Measurements from ENCODE around the gene AGBL4.

DNA sequence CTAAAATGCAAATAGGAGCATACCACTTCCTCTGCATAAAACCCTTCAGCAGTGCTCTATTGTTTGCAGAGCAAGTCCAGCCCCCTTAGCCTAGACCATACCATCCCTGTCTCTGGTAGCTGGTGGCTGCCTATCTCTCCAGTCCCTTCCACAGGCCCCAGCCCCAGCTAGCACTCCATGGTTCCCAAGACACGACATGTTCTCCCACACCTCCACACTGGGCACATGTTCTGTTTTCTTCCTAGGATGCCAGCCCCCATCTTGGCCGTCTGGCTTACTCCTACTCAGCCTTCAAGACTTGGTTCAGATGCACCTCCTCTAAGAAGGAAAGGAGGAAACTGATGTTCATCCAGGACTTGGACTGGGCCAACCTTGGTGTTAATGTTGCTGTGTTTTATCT lies 1355.4 kb downstream of the AGBL4 start:
- TF ChIP-seq ZNF23 (tag by site-specific recombination; IDR thresholded peaks at IDR 0.05; ENCODE audit: borderline replicate concordance) (no peak), ZNF350 (tag by site-specific recombination; IDR thresholded peaks at IDR 0.05) (no peak), ZSCAN23 (tag by site-specific recombination; IDR thresholded peaks at IDR 0.05) (no peak), REST (tag by site-specific recombination; IDR thresholded peaks at IDR 0.05) (no peak), ZNF239 (tag by site-specific recombination; IDR thresholded peaks at IDR 0.05) (no peak), ZSCAN30 (tag by site-specific recombination; IDR thresholded peaks at IDR 0.05) (no peak), ZNF776 (tag by site-specific recombination; IDR thresholded peaks at IDR 0.05; ENCODE audit: borderline replicate concordance) (no peak), REPIN1 (tag by site-specific recombination; IDR thresholded peaks at IDR 0.05; ENCODE audit: low read depth) (no peak), PBX3 (CRISPR knock-in tag; IDR thresholded peaks at IDR 0.05) (no peak), SALL2 (tag by site-specific recombination; IDR thresholded peaks at IDR 0.05; ENCODE audit: borderline replicate concordance) (no peak), ZNF501 (tag by site-specific recombination; IDR thresholded peaks at IDR 0.05) (no peak), ZNF792 (tag by site-specific recombination; IDR thresholded peaks at IDR 0.05) (no peak)
- TF ChIP-seq, protein P1, sequence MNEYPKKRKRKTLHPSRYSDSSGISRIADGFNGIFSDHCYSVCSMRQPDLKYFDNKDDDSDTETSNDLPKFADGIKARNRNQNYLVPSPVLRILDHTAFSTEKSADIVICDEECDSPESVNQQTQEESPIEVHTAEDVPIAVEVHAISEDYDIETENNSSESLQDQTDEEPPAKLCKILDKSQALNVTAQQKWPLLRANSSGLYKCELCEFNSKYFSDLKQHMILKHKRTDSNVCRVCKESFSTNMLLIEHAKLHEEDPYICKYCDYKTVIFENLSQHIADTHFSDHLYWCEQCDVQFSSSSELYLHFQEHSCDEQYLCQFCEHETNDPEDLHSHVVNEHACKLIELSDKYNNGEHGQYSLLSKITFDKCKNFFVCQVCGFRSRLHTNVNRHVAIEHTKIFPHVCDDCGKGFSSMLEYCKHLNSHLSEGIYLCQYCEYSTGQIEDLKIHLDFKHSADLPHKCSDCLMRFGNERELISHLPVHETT (tag by site-specific recombination; IDR thresholded peaks at IDR 0.05): no peak
- TF ChIP-seq, protein P2, sequence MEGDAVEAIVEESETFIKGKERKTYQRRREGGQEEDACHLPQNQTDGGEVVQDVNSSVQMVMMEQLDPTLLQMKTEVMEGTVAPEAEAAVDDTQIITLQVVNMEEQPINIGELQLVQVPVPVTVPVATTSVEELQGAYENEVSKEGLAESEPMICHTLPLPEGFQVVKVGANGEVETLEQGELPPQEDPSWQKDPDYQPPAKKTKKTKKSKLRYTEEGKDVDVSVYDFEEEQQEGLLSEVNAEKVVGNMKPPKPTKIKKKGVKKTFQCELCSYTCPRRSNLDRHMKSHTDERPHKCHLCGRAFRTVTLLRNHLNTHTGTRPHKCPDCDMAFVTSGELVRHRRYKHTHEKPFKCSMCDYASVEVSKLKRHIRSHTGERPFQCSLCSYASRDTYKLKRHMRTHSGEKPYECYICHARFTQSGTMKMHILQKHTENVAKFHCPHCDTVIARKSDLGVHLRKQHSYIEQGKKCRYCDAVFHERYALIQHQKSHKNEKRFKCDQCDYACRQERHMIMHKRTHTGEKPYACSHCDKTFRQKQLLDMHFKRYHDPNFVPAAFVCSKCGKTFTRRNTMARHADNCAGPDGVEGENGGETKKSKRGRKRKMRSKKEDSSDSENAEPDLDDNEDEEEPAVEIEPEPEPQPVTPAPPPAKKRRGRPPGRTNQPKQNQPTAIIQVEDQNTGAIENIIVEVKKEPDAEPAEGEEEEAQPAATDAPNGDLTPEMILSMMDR (tag by site-specific recombination; IDR thresholded peaks at IDR 0.05): no peak

Data from HEK293 (cell line).